Measurements from ENCODE around the gene TCEAL3.
A peak's percentile ranks its signal among the peaks of the same experiment; 100 is the strongest.
"Not testable (repeated sequence)": the region's sequence is repeated elsewhere in the genome, so short reads cannot be mapped to it uniquely, and the experiment has no call there.

The TCEAL3 gene

DNA sequence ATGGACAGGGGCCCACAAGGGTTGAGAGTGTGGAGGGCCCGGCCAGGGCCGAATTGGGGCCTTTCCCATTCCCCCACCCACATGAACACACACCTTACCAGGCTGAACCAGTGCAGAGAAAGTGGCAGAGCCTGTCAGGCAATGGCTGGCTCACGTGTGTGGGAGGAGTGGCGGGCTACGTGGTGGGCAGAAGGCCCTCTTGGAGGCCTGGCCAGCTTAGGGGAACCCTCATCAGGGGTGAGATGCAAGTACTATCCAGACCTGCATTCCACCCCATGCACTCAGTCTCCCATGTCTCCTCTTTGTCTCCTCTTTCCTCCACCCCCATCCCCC, 21.5 kb upstream of the TCEAL3 start:
- Histone ChIP-seq H3K4me1 (ENCODE audit: control insufficient read depth, insufficient read depth, low read length, poor library complexity, severe bottlenecking) (no peaks in the 10 kb centered on the region), H3K4me3 (ENCODE audit: extremely low read depth, insufficient read depth, low read length, poor library complexity, severe bottlenecking) (peak overlapping the region; percentile 62), H3K36me3 (ENCODE audit: control insufficient read depth, insufficient read depth, low read length) (peaks cover 11% of the 10 kb centered on the region), H3K9me3 (ENCODE audit: control insufficient read depth, low read length) (no peaks in the 10 kb centered on the region), H3K27ac (ENCODE audit: low read depth, low read length, severe bottlenecking) (no peak overlapping the region)
- WGBS, 2 experiments (ENCODE audit: insufficient coverage in 2 of 2) = no CpG with 5 or more reads among the region's 5 CpGs

- Histone ChIP-seq H3K4me3 (ENCODE audit: extremely low read depth, insufficient read depth, low read length, poor library complexity, severe bottlenecking) (peak overlapping the region; percentile 62), H3K27ac (ENCODE audit: low read depth, low read length, severe bottlenecking) (no peak overlapping the region), H3K36me3 (ENCODE audit: control insufficient read depth, insufficient read depth, low read length) (peaks cover 11% of the 10 kb centered on the region), H3K9me3 (ENCODE audit: control insufficient read depth, low read length) (no peaks in the 10 kb centered on the region), H3K4me1 (ENCODE audit: control insufficient read depth, insufficient read depth, low read length, poor library complexity, severe bottlenecking) (no peaks in the 10 kb centered on the region)
- 90 to 100% methylated on average over 2 to 4 of the region's 4 CpGs for WGBS, 2 experiments (ENCODE audit: insufficient coverage in 2 of 2)
Measured at GRCh38 chrX:103586659-103587058, 21.1 kb upstream of the TCEAL3 start.

DNA sequence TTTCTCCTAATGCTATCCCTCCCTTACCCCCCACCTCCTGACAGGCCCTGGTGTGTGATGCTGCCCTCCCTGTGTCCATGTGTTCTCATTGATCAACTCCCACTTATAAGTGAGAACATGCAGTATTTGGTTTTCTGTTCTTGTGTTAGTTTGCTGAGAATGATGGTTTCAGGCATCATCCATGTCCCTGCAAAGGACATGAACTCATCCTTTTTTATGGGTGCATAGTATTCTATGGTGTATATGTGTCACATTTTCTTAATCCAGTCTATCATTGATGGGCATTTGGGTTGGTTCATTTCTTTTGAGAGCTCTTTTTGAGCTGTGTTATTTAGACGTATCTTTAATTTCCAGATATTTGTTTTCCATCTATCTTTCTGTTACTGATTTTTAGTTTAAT, 15.5 kb upstream of the TCEAL3 start:
- not testable (repeated sequence) for H3K4me1 ChIP-seq (ENCODE audit: control insufficient read depth, insufficient read depth, low read length, poor library complexity, severe bottlenecking); H3K4me3 ChIP-seq (ENCODE audit: extremely low read depth, insufficient read depth, low read length, poor library complexity, severe bottlenecking); H3K9me3 ChIP-seq (ENCODE audit: control insufficient read depth, low read length); H3K27ac ChIP-seq (ENCODE audit: low read depth, low read length, severe bottlenecking)
- peaks cover 11% of the 10 kb centered on the region for H3K36me3 ChIP-seq (ENCODE audit: control insufficient read depth, insufficient read depth, low read length)
- no CpG with 5 or more reads among the region's 1 CpG for WGBS, 2 experiments (ENCODE audit: insufficient coverage in 2 of 2)

DNA sequence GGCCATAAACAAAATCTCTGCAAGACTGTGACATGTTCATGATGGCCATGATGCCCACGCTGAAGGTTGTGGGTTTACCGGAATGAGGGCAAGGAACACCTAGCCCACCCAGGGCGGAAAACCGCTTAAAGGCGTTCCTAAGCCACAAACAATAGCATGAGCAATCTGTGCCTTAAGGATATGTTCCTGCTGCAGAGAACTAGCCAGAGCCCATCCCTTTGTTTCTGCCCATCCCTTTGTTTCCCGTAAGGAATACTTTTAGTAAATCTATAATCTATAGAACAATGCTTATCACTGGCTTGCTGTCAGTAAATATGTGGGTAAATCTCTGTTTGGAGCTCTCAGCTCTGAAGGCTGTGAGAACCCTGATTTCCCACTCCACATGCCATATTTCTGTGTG, 12.6 kb upstream of the TCEAL3 start:
- H3K27ac ChIP-seq (ENCODE audit: low read depth, low read length, severe bottlenecking); H3K4me1 ChIP-seq (ENCODE audit: control insufficient read depth, insufficient read depth, low read length, poor library complexity, severe bottlenecking); H3K4me3 ChIP-seq (ENCODE audit: extremely low read depth, insufficient read depth, low read length, poor library complexity, severe bottlenecking); H3K9me3 ChIP-seq (ENCODE audit: control insufficient read depth, low read length); H3K36me3 ChIP-seq (ENCODE audit: control insufficient read depth, insufficient read depth, low read length): not testable (repeated sequence)
- 78% methylated on average over 3 of the region's 6 CpGs; no CpG with 5 or more reads in 1 of the 2 experiments for WGBS, 2 experiments (ENCODE audit: insufficient coverage in 2 of 2)

- no peaks in the 10 kb centered on the region for H3K9me3 ChIP-seq (ENCODE audit: control insufficient read depth, low read length)
- WGBS, 2 experiments (ENCODE audit: insufficient coverage in 2 of 2) = 14 to 31% methylated on average over 7 to 9 of the region's 21 CpGs
- peak overlapping the region; percentile 42 for H3K4me3 ChIP-seq (ENCODE audit: extremely low read depth, insufficient read depth, low read length, poor library complexity, severe bottlenecking)
- no peaks in the 10 kb centered on the region for H3K36me3 ChIP-seq (ENCODE audit: control insufficient read depth, insufficient read depth, low read length)
- no peaks in the 10 kb centered on the region for H3K4me1 ChIP-seq (ENCODE audit: control insufficient read depth, insufficient read depth, low read length, poor library complexity, severe bottlenecking)
- no peak overlapping the region for H3K27ac ChIP-seq (ENCODE audit: low read depth, low read length, severe bottlenecking)
Measured at GRCh38 chrX:103608306-103608963, 672 bp downstream of the TCEAL3 start.

GRCh38 chrX:103610282-103610681, 2.5 kb downstream of the TCEAL3 start:
- H3K4me1 ChIP-seq (ENCODE audit: control insufficient read depth, insufficient read depth, low read length, poor library complexity, severe bottlenecking) = no peaks in the 10 kb centered on the region
- no CpG with 5 or more reads among the region's 1 CpG for WGBS, 2 experiments (ENCODE audit: insufficient coverage in 2 of 2)

DNA sequence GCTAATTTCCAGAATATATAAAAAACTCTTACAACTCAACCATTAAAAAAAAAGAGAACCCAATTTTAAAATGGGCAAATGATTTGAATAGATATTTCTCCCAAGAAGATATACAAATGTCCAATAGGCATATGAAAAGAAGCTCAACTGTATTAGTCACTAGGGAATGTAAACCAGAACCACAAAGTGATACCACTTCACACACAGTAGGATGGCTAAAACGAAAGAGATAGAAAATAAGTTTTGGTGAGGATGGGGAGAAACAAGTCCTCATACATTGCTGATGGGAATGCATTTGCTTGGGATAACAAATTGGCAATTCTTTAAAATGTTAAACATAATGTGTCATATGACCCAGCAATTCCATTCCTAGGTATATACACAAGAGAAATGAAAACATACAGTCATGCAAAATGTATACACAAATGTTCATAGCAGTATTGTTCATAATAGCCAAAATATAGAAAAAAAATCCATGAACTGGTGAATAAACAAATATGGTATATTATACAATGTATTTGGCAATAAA, 5.7 kb downstream of the TCEAL3 start:
- no CpG with 5 or more reads among the region's 1 CpG for WGBS, 2 experiments (ENCODE audit: insufficient coverage in 2 of 2)

More at GRCh38 chrX:103610282-103610681, 2.5 kb downstream of the TCEAL3 start:
- Histone ChIP-seq H3K27ac (ENCODE audit: low read depth, low read length, severe bottlenecking) (no peak overlapping the region), H3K9me3 (ENCODE audit: control insufficient read depth, low read length) (no peaks in the 10 kb centered on the region), H3K4me3 (ENCODE audit: extremely low read depth, insufficient read depth, low read length, poor library complexity, severe bottlenecking) (no peak overlapping the region), H3K36me3 (ENCODE audit: control insufficient read depth, insufficient read depth, low read length) (no peaks in the 10 kb centered on the region)

DNA sequence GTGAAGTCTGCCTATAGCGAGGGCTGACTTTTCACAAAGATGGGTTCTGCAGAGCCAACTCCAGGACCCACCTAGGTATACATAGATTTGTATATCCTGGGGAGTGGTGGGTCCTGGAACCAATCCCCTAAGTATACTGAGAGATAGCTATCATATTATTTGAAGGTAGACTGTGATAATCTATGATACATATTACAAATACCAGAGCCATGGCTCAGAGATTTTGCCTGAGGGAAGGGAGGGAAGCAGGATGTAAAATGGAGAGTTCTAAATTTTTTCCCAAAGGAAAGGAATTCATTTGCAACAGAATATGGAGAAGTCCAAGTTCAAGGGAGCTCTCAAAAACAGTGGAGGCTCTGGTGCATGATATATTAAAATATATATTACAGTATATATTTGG, 7.2 kb downstream of the TCEAL3 start:
- H3K4me3 ChIP-seq (ENCODE audit: extremely low read depth, insufficient read depth, low read length, poor library complexity, severe bottlenecking) = no peak overlapping the region
- H3K9me3 ChIP-seq (ENCODE audit: control insufficient read depth, low read length) = no peaks in the 10 kb centered on the region
- no CpG with 5 or more reads among the region's 1 CpG for WGBS, 2 experiments (ENCODE audit: insufficient coverage in 2 of 2)
- H3K27ac ChIP-seq (ENCODE audit: low read depth, low read length, severe bottlenecking) = no peak overlapping the region
- no peaks in the 10 kb centered on the region for H3K4me1 ChIP-seq (ENCODE audit: control insufficient read depth, insufficient read depth, low read length, poor library complexity, severe bottlenecking)
- H3K36me3 ChIP-seq (ENCODE audit: control insufficient read depth, insufficient read depth, low read length) = no peaks in the 10 kb centered on the region

More for the DNA sequence above, 5.7 kb downstream of the TCEAL3 start:
- H3K36me3 ChIP-seq (ENCODE audit: control insufficient read depth, insufficient read depth, low read length) = no peaks in the 10 kb centered on the region
- H3K4me1 ChIP-seq (ENCODE audit: control insufficient read depth, insufficient read depth, low read length, poor library complexity, severe bottlenecking) = no peaks in the 10 kb centered on the region
- no peak overlapping the region for H3K27ac ChIP-seq (ENCODE audit: low read depth, low read length, severe bottlenecking)
- no peak overlapping the region for H3K4me3 ChIP-seq (ENCODE audit: extremely low read depth, insufficient read depth, low read length, poor library complexity, severe bottlenecking)
- H3K9me3 ChIP-seq (ENCODE audit: control insufficient read depth, low read length) = no peaks in the 10 kb centered on the region

DNA sequence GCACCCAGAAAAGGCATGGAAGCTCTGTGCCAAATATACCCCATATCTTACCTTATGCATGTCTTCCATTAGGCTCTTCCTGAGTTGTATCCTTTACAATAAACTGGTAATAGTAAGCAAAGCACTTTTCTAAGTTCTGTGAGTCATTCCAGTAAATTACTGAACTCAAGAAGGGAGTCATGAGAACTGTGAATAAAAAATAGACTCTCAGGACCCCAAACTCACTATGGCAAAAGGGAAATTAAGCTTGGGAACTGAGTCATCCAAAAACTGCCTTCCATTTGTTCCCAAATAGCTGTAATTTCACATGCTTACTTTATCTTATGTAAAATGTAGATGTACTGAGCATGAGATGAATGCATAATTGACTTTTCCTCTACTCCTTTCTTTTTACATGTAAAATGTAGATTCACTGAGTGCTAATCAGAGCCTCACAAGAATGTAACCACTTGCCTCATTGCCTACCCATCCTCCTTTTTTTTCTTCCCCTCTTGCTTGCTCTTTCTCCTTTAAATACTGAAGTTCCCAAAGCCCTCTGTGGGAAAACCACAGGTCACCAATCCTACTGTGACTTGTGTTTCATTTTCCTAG, 8.1 kb downstream of the TCEAL3 start:
- Histone ChIP-seq H3K36me3 (ENCODE audit: control insufficient read depth, insufficient read depth, low read length) (no peaks in the 10 kb centered on the region), H3K9me3 (ENCODE audit: control insufficient read depth, low read length) (no peaks in the 10 kb centered on the region), H3K4me3 (ENCODE audit: extremely low read depth, insufficient read depth, low read length, poor library complexity, severe bottlenecking) (no peak overlapping the region), H3K4me1 (ENCODE audit: control insufficient read depth, insufficient read depth, low read length, poor library complexity, severe bottlenecking) (no peaks in the 10 kb centered on the region), H3K27ac (ENCODE audit: low read depth, low read length, severe bottlenecking) (no peak overlapping the region)

GRCh38 chrX:103616676-103617186, 9.0 kb downstream of the TCEAL3 start:
- Histone ChIP-seq H3K4me1 (ENCODE audit: control insufficient read depth, insufficient read depth, low read length, poor library complexity, severe bottlenecking) (no peaks in the 10 kb centered on the region), H3K27ac (ENCODE audit: low read depth, low read length, severe bottlenecking) (no peak overlapping the region), H3K4me3 (ENCODE audit: extremely low read depth, insufficient read depth, low read length, poor library complexity, severe bottlenecking) (no peak overlapping the region), H3K9me3 (ENCODE audit: control insufficient read depth, low read length) (no peaks in the 10 kb centered on the region), H3K36me3 (ENCODE audit: control insufficient read depth, insufficient read depth, low read length) (no peaks in the 10 kb centered on the region)
- WGBS, 2 experiments (ENCODE audit: insufficient coverage in 2 of 2) = no CpG with 5 or more reads among the region's 1 CpG

DNA sequence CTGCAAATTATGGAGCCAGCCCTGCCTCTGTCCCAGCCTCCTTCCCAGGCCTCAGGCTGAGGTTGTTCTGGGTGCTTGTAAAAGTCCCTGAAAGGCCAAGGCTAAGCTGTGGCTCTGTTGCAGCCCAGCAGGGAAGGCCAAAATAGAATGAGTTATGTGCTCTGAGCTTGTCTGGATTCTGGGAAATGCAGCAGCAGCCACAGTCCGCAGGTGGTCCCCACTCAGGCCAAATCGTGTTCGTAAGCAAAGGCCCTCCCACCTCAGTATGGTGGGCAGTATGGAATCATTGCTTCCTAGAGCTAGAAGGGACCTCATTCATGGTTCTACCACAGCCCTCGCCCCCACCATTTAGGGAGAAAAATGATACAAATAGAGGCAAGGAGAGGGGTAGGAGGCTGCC, 16.3 kb downstream of the TCEAL3 start:
- WGBS, 2 experiments (ENCODE audit: insufficient coverage in 2 of 2) = no CpG with 5 or more reads among the region's 4 CpGs
- Histone ChIP-seq H3K9me3 (ENCODE audit: control insufficient read depth, low read length) (no peaks in the 10 kb centered on the region), H3K4me1 (ENCODE audit: control insufficient read depth, insufficient read depth, low read length, poor library complexity, severe bottlenecking) (no peaks in the 10 kb centered on the region), H3K27ac (ENCODE audit: low read depth, low read length, severe bottlenecking) (no peak overlapping the region), H3K36me3 (ENCODE audit: control insufficient read depth, insufficient read depth, low read length) (no peaks in the 10 kb centered on the region), H3K4me3 (ENCODE audit: extremely low read depth, insufficient read depth, low read length, poor library complexity, severe bottlenecking) (no peak overlapping the region)

Measured in mesodermal cell (in vitro differentiated cells).